GM12878 (cell line): ENCODE measurements around the gene TAS2R60. TPM values are rescaled to one million over a fixed set of nuclear protein-coding genes. Genes with fewer than 3 reads are reported as not detected.

Source experiments
- ATAC-seq: fragments of 200-7000 bp; cut with Tn5 transposase; 3 replicates; pipeline ENCODE4 v1.9.1; 2020; ENCODE audit warnings: mild to moderate bottlenecking, moderate library complexity
- BruUV-seq: library from RNA; stranded (reverse); fragments of 400-500 nt; replicated peaks from 2 replicates; lab custom pipeline; 2021; lab: Mats Ljungman, UMichigan
- CTCF ChIA-PET: fragments of 300-600 bp; sonication (Branson Sonifier 250); formaldehyde crosslinking; extraction: SDS; loops from one replicate; lab custom pipeline; 2021; ENCODE audit warnings: inconsistent platforms; lab: Yijun Ruan, JAX
- POLR2A ChIA-PET: fragments of 350-600 bp; formaldehyde crosslinking; extraction: SDS; loops from one replicate; lab custom pipeline; 2021; ENCODE audit warnings: inconsistent platforms; lab: Charles Lee
- RAD21 ChIA-PET: fragments of 300-600 bp; sonication (Branson Sonifier 250); formaldehyde crosslinking; loops from one replicate; lab custom pipeline; 2023; ENCODE audit warnings: antibody characterized with exemption; ENCODE audit not compliant: unreplicated experiment; lab: Charles Lee
- SMC1A ChIA-PET: fragments of 300-600 bp; sonication (Branson Sonifier 250); formaldehyde crosslinking; loops from one replicate; lab custom pipeline; 2023; ENCODE audit not compliant: unreplicated experiment, uncharacterized antibody; lab: Charles Lee
- DNase-seq: peaks from one replicate; pipeline ENCODE4 v3.0.0-alpha.2; 2011; ENCODE audit warnings: low read depth, low spot score
- FAIRE-seq: peaks from 3 replicates; lab custom pipeline; 2011; peaks lifted over from hg19 to GRCh38; lab: Jason Lieb, UNC
- H2AFZ ChIP-seq: 2 replicates; pipeline ENCODE4 v1.6.0; 2011; ENCODE audit warnings: low read depth, low read length, control low read depth; ENCODE audit not compliant: control insufficient read depth
- H3K27ac ChIP-seq: 2 replicates; pipeline ENCODE4 v1.5.1; 2011; ENCODE audit warnings: control low read depth; ENCODE audit not compliant: control insufficient read depth, insufficient read depth
- H3K27me3 ChIP-seq, 2 experiments: replicated peaks in 1 of 2; 2 replicates each; pipeline versions ENCODE4 v1.6.0 to v1.6.1; 2011; ENCODE audit warnings: low read length in 1 of 2; ENCODE audit not compliant: control insufficient read depth in 2 of 2, insufficient read depth in 2 of 2
- H3K36me3 ChIP-seq, 2 experiments: 2 replicates each; pipeline ENCODE4 v1.5.1; 2011; ENCODE audit warnings: low read length in 1 of 2; ENCODE audit not compliant: control insufficient read depth in 2 of 2, insufficient read depth in 2 of 2
- H3K4me1 ChIP-seq: 2 replicates; pipeline ENCODE4 v1.6.1; 2011; ENCODE audit warnings: mild to moderate bottlenecking, low read length, moderate library complexity, mixed read lengths; ENCODE audit not compliant: control insufficient read depth, insufficient read depth
- H3K4me2 ChIP-seq: 2 replicates; pipeline ENCODE4 v1.6.0; 2011; ENCODE audit warnings: control low read depth; ENCODE audit not compliant: control insufficient read depth, insufficient read depth
- H3K4me3 ChIP-seq: fragments of 200-600 bp; sonication (generic); 2 replicates; pipeline ENCODE4 v1.5.1; 2016
- H3K79me2 ChIP-seq: 2 replicates; pipeline ENCODE4 v1.6.0; 2011; ENCODE audit warnings: low read length; ENCODE audit not compliant: control insufficient read depth, insufficient read depth
- H3K9ac ChIP-seq: 2 replicates; pipeline ENCODE4 v1.8.0; 2011; ENCODE audit warnings: low read length, control low read depth, mixed read lengths; ENCODE audit not compliant: control insufficient read depth, insufficient read depth
- H3K9me3 ChIP-seq: replicated peaks from 3 replicates; pipeline ENCODE4 v1.5.1; 2011; ENCODE audit warnings: mild to moderate bottlenecking, low read length; ENCODE audit not compliant: control insufficient read depth, insufficient read depth
- H4K20me1 ChIP-seq: 2 replicates; pipeline ENCODE4 v1.6.0; 2011; ENCODE audit not compliant: control insufficient read depth, insufficient read depth
- FOS ChIP-seq: IDR thresholded peaks from 3 replicates; pipeline ENCODE4 v1.6.1; 2011; ENCODE audit warnings: borderline replicate concordance; ENCODE audit not compliant: insufficient read length; ENCODE audit errors: extremely low read depth
- PML ChIP-seq: IDR thresholded peaks from 2 replicates; pipeline ENCODE4 v1.6.1; 2012; ENCODE audit warnings: low read length, inconsistent platforms
- RB1 ChIP-seq: fragments of 450-650 bp; formaldehyde crosslinking; IDR thresholded peaks from 2 replicates; pipeline ENCODE4 v1.6.1; 2017; ENCODE audit warnings: mild to moderate bottlenecking, borderline replicate concordance
- SUZ12 ChIP-seq: fragments of 200-600 bp; sonication (generic); IDR thresholded peaks from one replicate; pipeline ENCODE4 v1.6.1; 2018; ENCODE audit warnings: antibody characterized with exemption, mild to moderate bottlenecking; ENCODE audit not compliant: unreplicated experiment
- ZNF217 ChIP-seq: fragments of 450-650 bp; IDR thresholded peaks from 2 replicates; pipeline ENCODE4 v1.6.1; 2017; ENCODE audit warnings: antibody characterized with exemption, mild to moderate bottlenecking
- WGBS: methylation state at CpG from one replicate; pipeline ENCODE4 v1.1.6; 2016; ENCODE audit warnings: low lambda C conversion rate; ENCODE audit not compliant: insufficient replicate concordance, insufficient coverage; ENCODE audit errors: missing lambda C conversion rate; 5-methylcytosine and 5-hydroxymethylcytosine counted together
- in situ Hi-C: fragments of 300-500 bp; cut with MboI; formaldehyde crosslinking; loops from 9 replicates; pipeline ENCODE4 v1.14.3; 2018; ENCODE audit warnings: mixed read lengths
- intact Hi-C: fragments of 100-400 bp; cut with micrococcal nuclease; formaldehyde crosslinking; loops from one replicate; pipeline ENCODE4 v1.14.2; 2022; ENCODE audit not compliant: unreplicated experiment
- polyA plus RNA-seq, 11 experiments: library from polyadenylated mRNA; depleted of rRNA in 4 of 11; unstranded in 6 of 11; stranded (reverse) in 5 of 11; fragments of >200 nt; fragmentation: Nextera tagmentation in 4 of 11; fragmentation: Illumina TruSeq in 1 of 11; extraction: Ambion mirVana in 4 of 11; extraction: Trizol in 1 of 11; gene quantifications; 1 replicate in 1 of 11; 2 replicates in 10 of 11; pipeline versions ENCODE4 v1.2.1 to v1.2.3, GENCODE V29; 2011 to 2016; ENCODE audit warnings: inconsistent platforms in 2 of 11, missing spikeins in 2 of 11, low read depth in 1 of 11
- total RNA-seq, 4 experiments: library from RNA; depleted of rRNA in 3 of 4; stranded (reverse); fragments of >200 nt in 3 of 4; fragmentation: Illumina TruSeq in 1 of 4; extraction: Trizol in 1 of 4; gene quantifications; 2 replicates each; pipeline versions ENCODE4 v1.2.1 to v1.2.3, GENCODE V29; 2013 to 2021
- TF ChIP-seq, protein P1 (sequence below): fragments of 450-650 bp; formaldehyde crosslinking; IDR thresholded peaks from 2 replicates; pipeline ENCODE4 v1.4.0; 2022; ENCODE audit warnings: mild to moderate bottlenecking, moderate library complexity
- TF ChIP-seq, protein P2 (sequence below): fragments of 450-650 bp; IDR thresholded peaks from 2 replicates; pipeline ENCODE4 v1.6.1; 2017; ENCODE audit warnings: antibody characterized with exemption, mild to moderate bottlenecking, moderate library complexity
- TF ChIP-seq, protein P3 (sequence below): fragments of 450-650 bp; IDR thresholded peaks from 2 replicates; pipeline ENCODE4 v1.6.1; 2017; ENCODE audit warnings: low read depth, mild to moderate bottlenecking, moderate library complexity

TAS2R60 gene
- total and polyA plus RNA-seq, 10 of the 15 experiments (the other 5 are each of a cell fraction or from before 2014, with no cell fraction given) = not detected

DNA sequence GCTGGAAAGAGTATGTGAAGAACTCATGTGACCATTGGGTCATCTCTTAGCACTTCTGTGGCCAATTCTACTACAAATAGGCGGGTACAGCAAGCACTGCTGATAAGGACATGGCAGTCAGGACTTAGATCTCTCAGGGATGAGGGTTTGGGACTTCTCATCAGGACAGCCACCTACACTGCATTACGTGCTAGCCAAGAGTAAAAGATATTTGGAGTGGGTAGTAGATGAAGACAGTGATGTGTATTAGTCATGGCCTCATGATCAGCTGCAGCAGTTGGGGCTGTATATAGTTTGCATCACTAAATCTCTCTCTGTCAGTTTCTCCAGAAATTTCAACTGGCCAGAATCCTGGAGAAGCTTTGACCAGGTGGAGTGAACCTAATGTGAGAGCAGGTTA lies 9.2 kb downstream of the TAS2R60 start:
- ChIA-PET SMC1A (interaction anchor here (0.9 kb wide), 1 partner anchor 645 kb away, joined by 3 read pairs; no protein-coding TSS in a partner anchor), CTCF (no interaction called here), POLR2A (no interaction called here), RAD21 (no interaction called here)
- FAIRE-seq (no peak), DNase-seq (no peak), ATAC-seq (no peak)
- H3K27me3 ChIP-seq = peaks cover 0 to 4% of the 10 kb centered on the region in 2 experiments; a peak in 2 of 4 replicates
- H3K27ac ChIP-seq = no peak overlapping the region
- H3K4me2 ChIP-seq = no peak overlapping the region
- H2AFZ ChIP-seq = no peak overlapping the region
- H3K4me1 ChIP-seq = no peaks in the 10 kb centered on the region
- no peak overlapping the region for H3K9ac ChIP-seq
- BruUV-seq = no TSS peak
- H3K9me3 ChIP-seq = no peaks in the 10 kb centered on the region
- WGBS = 2% methylated on average over 2 of the region's 2 CpGs
- H3K4me3 ChIP-seq = no peak overlapping the region
- in situ Hi-C loops (no loop called here), intact Hi-C loops (no loop called here)
- H3K79me2 ChIP-seq = no peaks in the 10 kb centered on the region
- no peaks in the 10 kb centered on the region for H3K36me3 ChIP-seq
- TF ChIP-seq, protein P1, sequence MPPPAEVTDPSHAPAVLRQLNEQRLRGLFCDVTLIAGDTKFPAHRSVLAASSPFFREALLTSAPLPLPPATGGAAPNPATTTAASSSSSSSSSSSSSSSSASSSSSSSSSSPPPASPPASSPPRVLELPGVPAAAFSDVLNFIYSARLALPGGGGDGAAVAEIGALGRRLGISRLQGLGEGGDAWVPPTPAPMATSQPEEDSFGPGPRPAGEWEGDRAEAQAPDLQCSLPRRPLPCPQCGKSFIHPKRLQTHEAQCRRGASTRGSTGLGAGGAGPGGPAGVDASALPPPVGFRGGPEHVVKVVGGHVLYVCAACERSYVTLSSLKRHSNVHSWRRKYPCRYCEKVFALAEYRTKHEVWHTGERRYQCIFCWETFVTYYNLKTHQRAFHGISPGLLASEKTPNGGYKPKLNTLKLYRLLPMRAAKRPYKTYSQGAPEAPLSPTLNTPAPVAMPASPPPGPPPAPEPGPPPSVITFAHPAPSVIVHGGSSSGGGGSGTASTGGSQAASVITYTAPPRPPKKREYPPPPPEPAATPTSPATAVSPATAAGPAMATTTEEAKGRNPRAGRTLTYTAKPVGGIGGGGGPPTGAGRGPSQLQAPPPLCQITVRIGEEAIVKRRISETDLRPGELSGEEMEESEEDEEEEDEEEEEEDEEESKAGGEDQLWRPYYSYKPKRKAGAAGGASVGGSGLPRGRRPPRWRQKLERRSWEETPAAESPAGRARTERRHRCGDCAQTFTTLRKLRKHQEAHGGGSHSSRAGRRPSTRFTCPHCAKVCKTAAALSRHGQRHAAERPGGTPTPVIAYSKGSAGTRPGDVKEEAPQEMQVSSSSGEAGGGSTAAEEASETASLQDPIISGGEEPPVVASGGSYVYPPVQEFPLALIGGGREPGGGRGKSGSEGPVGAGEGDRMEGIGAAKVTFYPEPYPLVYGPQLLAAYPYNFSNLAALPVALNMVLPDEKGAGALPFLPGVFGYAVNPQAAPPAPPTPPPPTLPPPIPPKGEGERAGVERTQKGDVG (CRISPR knock-in tag) = no peak
- TF ChIP-seq, all 136 proteins: peak for 0
- no peaks in the 10 kb centered on the region for H4K20me1 ChIP-seq

DNA sequence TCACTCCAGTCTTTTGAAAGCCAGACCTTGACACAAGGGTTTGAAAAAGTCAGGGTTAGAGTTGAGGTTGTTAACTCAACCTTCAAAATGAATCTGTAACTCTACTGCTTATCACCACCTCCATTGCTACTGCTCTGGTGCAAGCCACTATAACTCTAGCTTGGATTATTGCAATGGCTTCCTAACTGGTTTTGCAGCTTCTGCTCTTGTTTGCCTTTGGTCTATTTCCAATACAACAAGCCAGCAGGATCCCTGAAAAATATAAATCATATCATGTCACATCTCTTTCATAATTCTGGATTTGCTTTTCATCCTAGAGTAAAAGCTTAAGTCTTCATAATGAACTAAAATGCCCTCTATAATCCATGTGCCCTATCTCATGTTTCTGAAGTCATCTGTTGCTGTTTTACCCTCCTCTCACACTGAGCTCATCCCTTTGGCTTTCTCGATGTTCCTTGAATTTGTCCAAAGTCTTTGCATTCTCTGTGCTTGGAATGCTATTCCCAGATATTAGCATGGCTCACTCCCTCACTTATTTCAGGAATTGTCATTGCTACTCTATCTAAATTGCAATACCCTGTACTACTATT lies 10.9 kb downstream of the TAS2R60 start:
- 26% methylated on average over 1 of the region's 1 CpG for WGBS

More for the DNA sequence above, 10.9 kb downstream of the TAS2R60 start:
- ChIA-PET SMC1A (no interaction called here), POLR2A (no interaction called here), CTCF (interaction anchor here (0.9 to 1.7 kb wide), 2 partner anchors 119 to 214 kb away, joined by 3 to 5 read pairs; no protein-coding TSS in a partner anchor), RAD21 (no interaction called here)
- ATAC-seq (no peak), FAIRE-seq (no peak), DNase-seq (no peak)
- intact Hi-C loops (no loop called here), in situ Hi-C loops (no loop called here)
- no peaks in the 10 kb centered on the region for H4K20me1 ChIP-seq
- H3K79me2 ChIP-seq = no peaks in the 10 kb centered on the region
- TF ChIP-seq, protein P2, sequence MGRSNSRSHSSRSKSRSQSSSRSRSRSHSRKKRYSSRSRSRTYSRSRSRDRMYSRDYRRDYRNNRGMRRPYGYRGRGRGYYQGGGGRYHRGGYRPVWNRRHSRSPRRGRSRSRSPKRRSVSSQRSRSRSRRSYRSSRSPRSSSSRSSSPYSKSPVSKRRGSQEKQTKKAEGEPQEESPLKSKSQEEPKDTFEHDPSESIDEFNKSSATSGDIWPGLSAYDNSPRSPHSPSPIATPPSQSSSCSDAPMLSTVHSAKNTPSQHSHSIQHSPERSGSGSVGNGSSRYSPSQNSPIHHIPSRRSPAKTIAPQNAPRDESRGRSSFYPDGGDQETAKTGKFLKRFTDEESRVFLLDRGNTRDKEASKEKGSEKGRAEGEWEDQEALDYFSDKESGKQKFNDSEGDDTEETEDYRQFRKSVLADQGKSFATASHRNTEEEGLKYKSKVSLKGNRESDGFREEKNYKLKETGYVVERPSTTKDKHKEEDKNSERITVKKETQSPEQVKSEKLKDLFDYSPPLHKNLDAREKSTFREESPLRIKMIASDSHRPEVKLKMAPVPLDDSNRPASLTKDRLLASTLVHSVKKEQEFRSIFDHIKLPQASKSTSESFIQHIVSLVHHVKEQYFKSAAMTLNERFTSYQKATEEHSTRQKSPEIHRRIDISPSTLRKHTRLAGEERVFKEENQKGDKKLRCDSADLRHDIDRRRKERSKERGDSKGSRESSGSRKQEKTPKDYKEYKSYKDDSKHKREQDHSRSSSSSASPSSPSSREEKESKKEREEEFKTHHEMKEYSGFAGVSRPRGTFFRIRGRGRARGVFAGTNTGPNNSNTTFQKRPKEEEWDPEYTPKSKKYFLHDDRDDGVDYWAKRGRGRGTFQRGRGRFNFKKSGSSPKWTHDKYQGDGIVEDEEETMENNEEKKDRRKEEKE = no peak
- no peak for TF ChIP-seq PML
- no peak for TF ChIP-seq SUZ12
- no peak for TF ChIP-seq FOS
- no peak for TF ChIP-seq ZNF217
- no peak for TF ChIP-seq RB1
- TF ChIP-seq, protein P3, sequence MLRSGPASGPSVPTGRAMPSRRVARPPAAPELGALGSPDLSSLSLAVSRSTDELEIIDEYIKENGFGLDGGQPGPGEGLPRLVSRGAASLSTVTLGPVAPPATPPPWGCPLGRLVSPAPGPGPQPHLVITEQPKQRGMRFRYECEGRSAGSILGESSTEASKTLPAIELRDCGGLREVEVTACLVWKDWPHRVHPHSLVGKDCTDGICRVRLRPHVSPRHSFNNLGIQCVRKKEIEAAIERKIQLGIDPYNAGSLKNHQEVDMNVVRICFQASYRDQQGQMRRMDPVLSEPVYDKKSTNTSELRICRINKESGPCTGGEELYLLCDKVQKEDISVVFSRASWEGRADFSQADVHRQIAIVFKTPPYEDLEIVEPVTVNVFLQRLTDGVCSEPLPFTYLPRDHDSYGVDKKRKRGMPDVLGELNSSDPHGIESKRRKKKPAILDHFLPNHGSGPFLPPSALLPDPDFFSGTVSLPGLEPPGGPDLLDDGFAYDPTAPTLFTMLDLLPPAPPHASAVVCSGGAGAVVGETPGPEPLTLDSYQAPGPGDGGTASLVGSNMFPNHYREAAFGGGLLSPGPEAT = no peak
- no peak overlapping the region for H3K4me3 ChIP-seq
- H3K27me3 ChIP-seq = peaks cover 0 to 4% of the 10 kb centered on the region in 2 experiments; a peak in 1 of 4 replicates
- no peak overlapping the region for H3K4me2 ChIP-seq
- H3K9ac ChIP-seq = no peak overlapping the region
- no peaks in the 10 kb centered on the region for H3K36me3 ChIP-seq
- no peak overlapping the region for H2AFZ ChIP-seq
- no peaks in the 10 kb centered on the region for H3K9me3 ChIP-seq
- H3K4me1 ChIP-seq = no peaks in the 10 kb centered on the region
- H3K27ac ChIP-seq = no peak overlapping the region
- no TSS peak for BruUV-seq
